AG08395 (cell line): ENCODE results near the gene GABRP.
A peak's percentile ranks its signal among the peaks of the same experiment; 100 is the strongest.
"Not testable (repeated sequence)": the region's sequence is repeated elsewhere in the genome, so short reads cannot be mapped to it uniquely, and the experiment has no call there.

Experiments
- DNase-seq: peaks from one replicate; pipeline ENCODE4 v3.0.0; 2012; ENCODE audit warnings: mixed read lengths, low spot score

GABRP gene

DNA sequence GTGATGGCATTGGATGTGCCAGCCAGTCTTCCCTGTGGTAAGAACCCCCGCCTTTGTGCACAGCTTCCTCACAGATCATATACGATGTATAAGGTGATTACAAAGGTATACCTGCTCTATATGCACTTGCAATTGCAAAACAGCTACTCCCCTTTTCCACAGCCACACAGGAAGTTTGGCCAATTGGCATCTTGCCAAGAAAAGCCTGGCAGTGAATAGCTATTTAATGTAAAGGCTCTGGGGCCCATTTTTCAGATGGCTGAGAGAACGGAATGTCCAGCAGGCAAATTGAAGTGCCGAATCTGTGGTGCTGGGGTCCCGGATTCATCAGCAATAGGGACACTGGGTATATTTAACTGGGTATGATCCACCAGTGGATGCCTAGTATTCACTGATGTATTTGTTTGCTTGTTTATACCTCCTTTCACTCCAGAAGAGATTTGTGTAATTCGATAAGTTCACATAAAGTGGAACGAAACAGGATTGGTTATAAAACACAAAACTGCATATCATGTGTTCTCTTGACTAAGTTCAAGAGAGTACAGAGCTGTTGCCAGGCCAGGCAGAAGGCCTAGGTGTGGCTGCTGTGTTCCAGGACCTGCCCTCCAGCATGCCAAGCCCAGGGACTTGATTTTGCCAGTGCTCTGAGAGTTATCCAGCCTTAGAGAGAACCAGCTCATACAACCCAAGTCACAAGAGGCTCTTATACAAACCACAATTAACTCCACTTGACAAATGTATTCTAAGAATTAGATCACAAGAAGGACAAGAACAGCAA lies 27.7 kb upstream of the GABRP start:
- DNase-seq = no peak

DNA sequence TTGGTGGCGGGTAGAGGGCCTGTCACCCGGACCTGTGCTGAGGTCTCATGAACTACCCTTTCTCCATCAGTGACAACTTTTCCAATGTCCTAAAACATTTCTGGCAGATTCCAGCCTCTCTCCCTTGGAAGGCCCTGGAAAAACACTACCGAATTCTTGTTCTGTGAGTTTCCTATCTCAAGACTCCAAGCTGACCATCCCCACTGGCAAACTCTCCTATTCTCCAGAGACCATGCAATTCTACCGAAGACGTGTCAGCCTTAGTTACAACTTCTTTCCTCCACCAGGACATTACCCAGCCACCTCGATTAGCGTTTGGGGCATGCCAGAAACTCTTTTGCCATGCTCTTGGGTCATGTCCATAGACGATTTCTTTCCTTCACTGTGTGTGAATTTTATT lies 26.8 kb upstream of the GABRP start:
- no peak for DNase-seq

GRCh38 chr5:170757182-170757601 lies 26.3 kb upstream of the GABRP start:
- DNase-seq = no peak

- no peak for DNase-seq
Measured at GRCh38 chr5:170757669-170758068, 25.9 kb upstream of the GABRP start.

DNA sequence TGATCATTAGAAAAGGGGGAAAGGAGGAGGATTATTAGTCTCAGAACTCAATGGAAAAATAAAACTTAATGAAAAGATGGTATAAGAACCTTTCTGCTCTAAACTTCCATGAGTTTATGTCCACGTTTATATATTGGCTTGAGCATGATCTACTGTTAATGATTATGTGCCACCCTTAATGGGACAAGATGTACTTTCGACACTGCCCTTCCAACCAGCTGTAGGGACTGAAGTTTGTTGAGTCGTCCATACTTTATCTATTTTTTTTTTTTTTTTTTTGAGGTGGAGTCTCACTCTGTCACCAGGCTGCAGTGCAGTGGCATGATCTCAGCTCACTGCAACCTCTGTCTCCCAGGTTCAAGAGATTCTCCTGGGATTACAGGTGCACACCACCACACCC lies 25.0 kb upstream of the GABRP start:
- no peak for DNase-seq

- DNase-seq = no peak
Measured at GRCh38 chr5:170760113-170760512, 23.4 kb upstream of the GABRP start.

- no peak for DNase-seq
Measured at GRCh38 chr5:170761048-170761707, 22.3 kb upstream of the GABRP start.

- DNase-seq = no peak
Measured at GRCh38 chr5:170761708-170762066, 21.8 kb upstream of the GABRP start.

- DNase-seq = not testable (repeated sequence)
Measured at GRCh38 chr5:170762298-170762697, 21.2 kb upstream of the GABRP start.

GRCh38 chr5:170765868-170766267 lies 17.7 kb upstream of the GABRP start:
- DNase-seq = not testable (repeated sequence)

GRCh38 chr5:170769246-170769645 lies 14.3 kb upstream of the GABRP start:
- no peak for DNase-seq

GRCh38 chr5:170769898-170770416 lies 13.6 kb upstream of the GABRP start:
- DNase-seq = no peak

DNA sequence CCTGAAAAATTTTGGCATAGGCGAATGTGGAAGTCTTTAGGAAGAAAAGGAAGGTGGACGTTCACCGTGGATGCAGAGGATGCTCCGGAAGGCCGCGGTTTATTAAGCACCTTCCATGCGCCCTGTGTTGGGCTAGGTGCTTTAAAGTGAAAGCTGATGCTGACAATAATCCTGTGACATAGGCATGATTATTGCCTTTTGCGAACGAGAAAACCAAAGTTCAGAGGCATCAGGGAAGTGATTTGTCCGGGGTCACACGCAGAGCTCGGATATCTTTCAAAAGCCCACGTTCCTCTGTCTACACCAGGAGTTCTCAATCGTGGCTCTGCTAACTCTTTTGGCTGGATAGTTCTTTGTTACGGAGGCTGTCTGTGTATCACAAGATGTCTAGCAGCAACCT lies 12.0 kb upstream of the GABRP start:
- DNase-seq = no peak

DNA sequence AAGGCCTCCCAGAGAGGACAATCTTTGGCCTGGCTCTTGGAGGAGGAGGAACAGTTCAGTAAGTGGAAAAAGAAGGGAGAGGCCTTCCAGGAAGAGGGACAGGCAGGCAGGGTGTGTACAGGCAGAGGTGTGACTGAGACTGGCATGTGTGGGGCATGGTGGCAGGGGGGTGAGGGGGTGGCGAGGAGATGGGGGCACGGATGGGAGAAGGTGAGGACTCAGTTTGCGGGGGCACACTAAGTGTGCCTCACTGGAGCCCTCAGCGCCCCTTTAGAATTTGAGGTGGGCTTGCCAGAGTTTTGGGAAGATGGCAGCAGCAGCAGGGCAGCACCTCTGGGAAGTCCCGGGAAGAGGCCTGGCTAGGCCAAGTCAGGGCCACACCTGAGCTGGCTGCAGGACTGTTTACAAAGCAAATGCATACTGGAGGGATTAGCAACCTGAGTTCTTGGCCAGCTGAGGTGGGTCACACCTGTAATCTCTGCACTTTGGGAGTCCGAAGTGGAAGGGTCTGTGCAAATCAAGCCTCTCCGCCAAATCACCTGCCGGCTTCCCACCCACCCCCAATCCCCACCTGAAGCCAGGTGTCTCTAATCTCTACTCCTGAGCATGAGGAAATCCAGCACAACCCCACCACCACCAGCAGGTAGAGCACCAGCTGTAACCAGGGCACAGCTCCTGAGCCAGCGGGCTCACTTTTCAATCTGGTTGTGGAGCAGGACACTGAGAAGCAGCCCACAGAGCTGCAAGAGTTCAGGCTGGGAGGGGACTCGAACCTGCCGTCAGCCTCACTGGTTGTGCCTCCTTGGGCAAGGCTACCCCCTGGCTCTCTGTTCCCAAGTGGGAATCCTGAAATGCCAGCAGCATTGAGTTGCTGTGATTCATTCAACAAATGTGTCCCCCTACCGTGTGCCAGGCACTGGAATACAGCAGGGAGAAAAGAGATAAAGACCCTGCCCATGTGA lies 10.2 kb upstream of the GABRP start:
- no peak for DNase-seq

DNA sequence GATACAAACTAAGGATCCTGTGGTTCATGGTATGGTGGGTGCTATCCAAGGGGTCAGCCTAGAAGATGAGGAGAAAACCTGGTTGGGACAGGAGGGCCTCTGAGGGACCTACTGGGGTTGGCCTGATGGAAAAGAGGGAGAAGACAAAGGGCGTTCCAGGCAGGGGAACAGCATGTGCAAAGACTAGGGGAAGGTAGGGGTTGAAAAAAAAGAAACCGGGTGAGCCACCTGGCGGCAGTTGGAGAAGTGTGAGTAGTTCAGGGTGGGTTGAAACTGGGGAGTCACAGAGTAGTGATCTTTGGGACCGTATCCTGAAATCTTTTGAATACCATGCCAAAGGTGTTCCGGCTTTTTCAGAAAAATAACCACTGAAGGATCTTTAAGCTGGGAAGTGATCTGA lies 8.7 kb upstream of the GABRP start:
- DNase-seq = no peak

DNA sequence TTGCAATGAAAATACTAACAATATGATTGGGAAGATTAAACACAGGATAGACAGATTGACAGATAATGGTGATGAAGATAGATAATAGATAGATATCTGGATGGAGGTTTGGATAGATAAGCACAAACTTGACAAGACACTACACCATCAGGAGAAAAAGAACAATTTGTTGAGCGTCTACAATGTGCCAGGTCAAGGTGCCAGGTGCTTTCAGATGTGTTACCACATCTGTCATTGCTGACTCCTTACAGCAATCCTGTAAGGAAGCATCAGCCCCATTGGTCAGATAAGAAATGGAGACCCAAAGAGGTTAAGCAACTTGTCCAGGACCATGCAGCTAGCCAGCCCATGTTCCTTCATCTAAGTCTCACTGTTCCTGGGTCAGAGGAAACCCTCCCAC lies 1.6 kb upstream of the GABRP start:
- no peak for DNase-seq

- no peak for DNase-seq
Measured at GRCh38 chr5:170782438-170782837, 1.1 kb upstream of the GABRP start.

- DNase-seq = no peak
Measured at GRCh38 chr5:170785416-170785815, 1.9 kb downstream of the GABRP start.

DNA sequence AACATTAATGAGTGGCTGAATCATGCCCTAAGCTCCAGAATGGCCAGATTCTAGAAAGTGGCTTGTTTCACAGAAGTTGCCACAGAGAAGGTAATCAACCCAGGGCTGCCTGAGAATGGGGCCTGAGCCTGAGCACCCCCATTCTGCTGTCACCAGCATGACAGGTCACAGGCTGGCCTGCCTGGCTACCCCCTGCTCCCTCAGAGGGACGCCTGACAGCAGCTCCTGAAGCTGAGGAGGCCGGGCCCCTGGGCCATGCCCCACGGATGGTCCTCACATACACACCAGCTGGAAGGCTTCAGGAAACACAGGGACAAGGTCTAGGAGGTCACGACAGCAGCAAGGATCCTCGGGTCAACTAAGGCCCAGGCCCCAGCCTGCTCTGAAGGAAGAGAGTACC lies 3.7 kb downstream of the GABRP start:
- DNase-seq = no peak

- DNase-seq = no peak
Measured at GRCh38 chr5:170788626-170789304, 5.2 kb downstream of the GABRP start.

DNA sequence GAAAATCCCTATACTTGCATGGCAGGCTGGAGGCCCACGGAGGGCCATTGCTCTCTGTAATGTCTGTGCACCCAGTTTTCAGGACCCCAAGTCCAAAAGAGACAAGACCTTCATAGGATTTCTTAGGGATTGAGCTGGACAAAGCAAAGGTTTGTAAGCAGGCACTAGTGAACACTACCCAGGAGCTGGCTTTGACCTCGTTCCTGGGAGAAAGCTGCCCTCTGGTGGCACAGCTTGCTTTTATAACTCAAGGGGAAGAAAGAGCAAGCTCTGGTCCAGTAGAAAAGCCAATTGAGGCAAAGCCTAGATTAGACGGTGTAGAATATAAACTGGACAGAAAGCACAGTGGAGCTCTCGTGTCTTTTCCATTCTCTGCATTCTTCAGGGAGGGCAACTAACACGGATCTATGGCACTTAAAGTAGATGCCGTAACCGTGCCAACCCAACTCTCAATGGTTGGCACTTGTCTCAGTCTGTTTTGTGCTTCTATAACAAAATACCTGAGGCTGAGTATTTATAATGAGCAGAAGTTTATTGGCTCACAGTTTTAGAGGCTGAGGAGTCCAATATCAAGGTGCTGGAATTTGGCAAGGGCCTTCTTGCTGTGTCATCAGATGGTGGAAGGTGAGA lies 7.9 kb downstream of the GABRP start:
- peak; percentile 8 for DNase-seq
